Measurements from ENCODE around the gene SH3BP4. TPM values are rescaled to one million over a fixed set of nuclear protein-coding genes. Genes with fewer than 3 reads are reported as not detected.

SH3BP4 gene
- polyA plus RNA-seq, 6 donors from 2014 or later = 0.85 to 2.6 (median 2.2) TPM

DNA sequence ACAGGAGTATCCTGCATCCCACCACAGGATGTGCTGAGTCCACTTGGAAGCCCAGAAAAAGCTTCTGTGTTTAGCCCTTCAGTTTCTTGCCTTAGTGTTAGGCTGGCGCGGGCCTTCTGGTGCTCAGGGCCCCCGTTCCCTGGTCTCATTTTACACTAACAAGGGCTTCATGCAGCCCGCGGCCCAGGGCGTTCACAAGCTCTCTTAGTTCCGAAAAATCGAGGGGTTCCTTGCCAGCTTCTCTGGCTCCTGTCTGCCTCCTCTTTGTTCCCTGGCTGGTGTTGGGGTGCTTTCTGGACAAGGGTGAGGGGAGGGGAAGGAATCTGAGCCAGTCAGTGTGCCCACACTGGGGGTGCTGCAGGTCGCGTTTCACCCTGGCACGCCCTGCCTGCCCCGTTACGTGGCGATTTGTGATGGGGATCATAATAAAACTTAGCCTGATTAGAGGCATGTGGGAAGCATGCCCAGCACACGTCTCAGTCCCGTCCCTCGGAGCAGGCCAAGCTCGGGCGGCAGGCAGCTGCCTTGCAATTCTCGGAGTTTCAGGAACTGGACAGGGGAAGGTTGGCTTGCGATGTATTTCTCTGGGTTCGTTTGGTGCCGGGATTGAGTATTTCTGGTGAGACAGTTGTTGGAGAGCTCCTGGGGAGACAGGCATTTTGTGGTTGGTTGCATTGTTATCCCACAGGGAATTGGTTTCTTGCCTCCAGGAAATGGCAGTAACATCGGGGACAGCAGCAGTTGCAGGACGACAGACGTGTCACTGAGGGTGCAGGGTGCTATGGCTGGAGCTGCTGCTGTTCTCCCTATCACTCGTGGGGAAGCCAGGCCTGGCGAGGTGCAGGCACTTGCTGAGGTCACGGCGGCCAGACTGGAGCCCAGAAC is 22.9 kb downstream of the SH3BP4 start:
- DNase-seq (no peak), ATAC-seq (ENCODE audit: low read depth in 2 of 2) (no peak)
- Mint-ChIP-seq H3K27ac (no peak overlapping the region), H3K36me3 (peaks cover 0 to 3% of the 10 kb centered on the region in 2 donors), H3K4me3 (no peak overlapping the region), H3K4me1 (peaks cover 6 to 22% (median 6%) of the 10 kb centered on the region in 3 donors), H3K27me3 (peaks cover 4 to 14% (median 10%) of the 10 kb centered on the region in 3 donors), H3K9me3 (peaks cover 0 to 6% (median 2%) of the 10 kb centered on the region in 7 donors)

DNA sequence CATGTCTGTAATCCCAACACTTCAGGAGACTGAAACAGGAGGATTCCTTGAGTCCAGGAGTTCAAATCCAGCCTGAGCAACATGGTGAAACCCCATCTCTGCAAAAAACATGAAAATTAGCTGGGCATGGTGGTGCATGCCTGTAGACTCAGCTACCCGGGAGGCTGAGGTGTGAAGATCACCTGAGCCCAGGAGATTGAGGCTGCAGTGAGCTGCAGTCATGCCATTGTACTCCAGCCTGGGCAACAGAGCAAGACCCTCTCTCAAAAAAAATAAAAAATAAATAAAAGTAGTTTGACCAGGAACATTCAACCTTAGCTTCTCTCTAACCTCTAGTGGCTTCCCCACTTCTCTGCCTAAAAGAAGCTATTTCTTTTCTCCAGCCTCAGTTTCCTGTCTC is 23.8 kb downstream of the SH3BP4 start:
- ATAC-seq (ENCODE audit: low read depth in 2 of 2) (no peak), DNase-seq (no peak)
- no peak overlapping the region for H3K4me3 Mint-ChIP-seq
- H3K27ac Mint-ChIP-seq = no peak overlapping the region
- peaks cover 0 to 14% (median 5%) of the 10 kb centered on the region in 3 donors for H3K27me3 Mint-ChIP-seq
- peaks cover 4 to 24% (median 5%) of the 10 kb centered on the region in 3 donors for H3K4me1 Mint-ChIP-seq
- no peaks in the 10 kb centered on the region for H3K36me3 Mint-ChIP-seq
- H3K9me3 Mint-ChIP-seq = peaks cover 0 to 11% (median 5%) of the 10 kb centered on the region in 7 donors

DNA sequence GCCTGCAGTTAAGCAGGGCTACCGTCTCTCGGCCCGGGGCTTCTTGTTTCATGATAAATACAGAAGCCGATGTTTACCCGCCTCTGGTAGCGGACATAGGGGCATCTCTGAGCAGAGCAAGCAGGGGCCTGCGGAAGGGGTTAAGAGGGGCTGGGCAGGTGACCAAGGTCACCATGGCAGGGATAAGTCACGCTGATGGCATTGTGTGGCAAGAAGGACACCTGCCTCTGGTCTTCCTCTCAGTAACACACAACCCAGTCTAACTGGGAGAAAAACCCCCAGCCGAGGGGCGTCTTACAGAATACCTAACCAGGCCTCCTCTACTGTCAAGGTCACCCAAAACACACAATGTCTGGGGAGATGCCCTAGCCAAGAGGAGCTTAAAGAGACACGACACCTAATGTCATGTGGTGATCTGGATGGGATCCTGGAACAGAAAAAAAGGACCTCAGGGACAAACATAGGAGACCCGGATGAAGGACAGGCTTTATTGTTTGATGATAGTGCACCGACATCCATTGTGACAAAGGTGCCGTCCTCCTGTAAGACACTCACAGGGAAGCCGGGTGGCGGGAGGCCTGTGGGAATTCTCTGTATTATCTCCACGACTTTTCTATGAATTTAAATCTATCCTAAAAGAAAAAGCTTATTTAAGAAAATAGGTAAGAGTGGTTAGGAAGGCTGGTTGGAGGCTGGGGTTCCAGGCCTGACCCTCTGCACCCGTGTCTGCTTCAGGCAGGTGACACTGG is 24.8 kb downstream of the SH3BP4 start:
- H3K9me3 Mint-ChIP-seq = peaks cover 0 to 11% (median 5%) of the 10 kb centered on the region in 7 donors
- ATAC-seq (ENCODE audit: low read depth in 2 of 2) (no peak), DNase-seq (no peak)
- no peaks in the 10 kb centered on the region for H3K36me3 Mint-ChIP-seq
- H3K27ac Mint-ChIP-seq = peak overlapping the region in 1 of 6 donors; percentile 69
- H3K4me1 Mint-ChIP-seq = peaks cover 12 to 34% (median 13%) of the 10 kb centered on the region in 3 donors
- peaks cover 0 to 21% (median 10%) of the 10 kb centered on the region in 3 donors for H3K27me3 Mint-ChIP-seq
- H3K4me3 Mint-ChIP-seq = no peak overlapping the region

DNA sequence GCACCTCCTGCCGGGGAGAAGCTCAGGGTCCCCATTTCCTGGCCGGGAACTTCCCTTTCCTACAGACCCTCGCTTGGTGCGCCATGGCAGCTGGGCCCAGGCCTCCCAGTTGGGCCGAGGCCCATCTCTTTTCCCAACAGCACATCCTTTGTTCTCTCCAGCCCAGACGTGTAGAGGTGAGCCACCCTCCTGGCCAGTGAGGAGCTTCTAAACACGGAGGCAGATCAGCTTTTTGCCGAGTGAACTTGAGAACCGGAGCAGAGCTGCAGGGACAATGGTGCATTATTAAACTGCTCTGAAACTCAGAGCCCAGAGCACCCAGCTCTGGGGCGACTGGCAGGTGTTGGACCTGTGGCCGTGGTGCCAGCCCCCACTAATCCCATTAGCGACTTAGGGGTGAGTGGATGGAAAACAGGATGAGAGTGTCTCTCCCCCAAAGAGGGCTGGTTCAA is 25.4 kb downstream of the SH3BP4 start:
- Mint-ChIP-seq H3K27ac (no peak overlapping the region), H3K4me3 (no peak overlapping the region), H3K36me3 (no peaks in the 10 kb centered on the region), H3K27me3 (peaks cover 0 to 24% (median 13%) of the 10 kb centered on the region in 3 donors), H3K4me1 (peaks cover 12 to 39% (median 13%) of the 10 kb centered on the region in 3 donors), H3K9me3 (peaks cover 0 to 11% (median 5%) of the 10 kb centered on the region in 7 donors)
- DNase-seq = no peak
- no peak for ATAC-seq (ENCODE audit: low read depth in 2 of 2)

DNA sequence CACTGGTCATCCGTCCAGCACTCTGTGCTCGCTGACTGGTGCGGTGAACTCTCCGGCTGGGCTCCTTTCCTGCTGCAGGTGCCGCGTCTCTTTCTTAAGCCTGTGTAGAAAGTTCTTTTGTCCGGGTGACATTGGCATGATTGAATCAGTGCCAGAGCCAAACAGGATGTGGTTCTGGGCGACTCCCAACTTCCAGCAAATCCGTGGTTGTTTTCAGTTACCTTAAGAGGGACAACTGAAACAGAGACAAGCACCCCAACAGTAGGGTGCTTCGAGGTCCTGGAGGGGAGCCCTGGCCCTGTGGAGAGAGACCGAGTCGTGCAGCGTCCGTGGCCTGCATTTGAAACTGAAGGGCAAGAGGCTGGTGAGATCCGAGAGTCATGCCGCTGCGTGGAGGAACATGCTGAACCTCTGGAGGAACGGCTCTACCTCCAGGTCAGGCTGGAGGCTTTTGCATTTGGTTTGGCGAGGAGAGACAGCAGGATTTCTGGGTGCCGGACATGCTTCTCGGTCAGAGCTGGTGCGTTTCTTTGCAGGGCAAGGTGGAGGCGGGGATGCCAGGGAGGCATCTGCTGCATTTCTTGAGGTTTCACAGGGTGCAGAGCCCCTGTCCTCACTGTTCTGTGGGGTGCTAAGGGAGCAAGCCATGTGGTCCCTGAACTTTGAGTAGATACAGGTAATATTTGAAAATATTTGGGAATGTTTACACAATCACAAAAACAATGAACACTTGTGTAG is 26.8 kb downstream of the SH3BP4 start:
- DNase-seq (no peak), ATAC-seq (ENCODE audit: low read depth in 2 of 2) (no peak)
- H3K36me3 Mint-ChIP-seq = no peaks in the 10 kb centered on the region
- peak overlapping the region in 1 of 6 donors; percentile 85 for H3K27ac Mint-ChIP-seq
- H3K4me1 Mint-ChIP-seq = peaks cover 16 to 53% (median 19%) of the 10 kb centered on the region in 3 donors
- peak overlapping the region in 1 of 8 donors; percentile 57 for H3K4me3 Mint-ChIP-seq
- H3K9me3 Mint-ChIP-seq = peaks cover 0 to 11% (median 5%) of the 10 kb centered on the region in 7 donors
- H3K27me3 Mint-ChIP-seq = peaks cover 0 to 18% (median 15%) of the 10 kb centered on the region in 3 donors

DNA sequence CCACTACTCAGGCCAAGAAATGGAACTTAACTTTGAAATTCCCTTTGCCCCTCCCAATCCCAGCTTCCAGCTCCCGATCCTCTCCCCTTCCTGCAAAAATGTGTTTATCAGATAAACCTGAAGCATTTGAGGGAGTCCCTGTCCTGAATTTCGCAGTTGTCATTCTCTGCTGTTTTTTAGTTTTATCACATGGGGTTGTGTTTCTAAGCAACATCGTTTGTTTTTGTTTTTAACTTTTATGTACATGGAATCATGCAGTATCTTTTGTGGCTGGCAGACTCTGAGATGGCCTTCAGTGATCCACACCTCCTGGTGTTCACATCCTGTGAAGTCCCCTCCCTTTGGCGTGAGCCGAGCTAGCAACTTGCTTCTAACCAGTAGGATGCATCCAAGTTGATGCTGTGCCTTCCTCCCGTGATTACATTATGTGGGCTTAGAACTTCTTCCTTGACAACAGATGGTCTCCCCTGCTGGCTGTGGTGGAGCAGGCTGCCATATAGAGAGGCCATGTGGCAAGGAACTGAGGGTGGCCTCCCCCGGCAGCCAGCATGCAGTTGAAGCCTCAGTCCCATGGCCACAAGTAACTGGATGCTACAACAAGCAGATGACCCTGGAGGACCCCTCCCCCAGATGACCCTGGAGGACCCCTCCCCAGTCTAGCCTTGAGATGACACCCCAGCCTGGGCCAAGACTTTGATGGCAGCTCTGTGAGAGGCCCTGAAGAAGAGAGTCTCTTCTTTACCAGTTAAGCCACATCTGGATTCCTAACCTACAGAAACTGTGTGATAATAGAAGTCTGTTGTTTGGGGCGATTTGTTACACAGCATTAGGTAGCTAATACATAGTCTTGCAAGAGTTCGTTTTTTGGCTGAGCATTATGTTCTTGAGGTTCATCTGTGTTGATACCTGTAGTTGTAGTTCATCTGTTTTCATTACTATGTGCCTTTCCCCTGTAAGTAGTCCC is 27.7 kb downstream of the SH3BP4 start:
- DNase-seq = no peak
- Mint-ChIP-seq H3K4me3 (no peak overlapping the region), H3K4me1 (peaks cover 16 to 54% (median 19%) of the 10 kb centered on the region in 3 donors), H3K27ac (peak overlapping the region in 2 of 6 donors; percentile 70 to 85), H3K27me3 (peaks cover 0 to 18% (median 15%) of the 10 kb centered on the region in 3 donors), H3K36me3 (no peaks in the 10 kb centered on the region), H3K9me3 (peaks cover 0 to 11% (median 5%) of the 10 kb centered on the region in 7 donors)
- no peak for ATAC-seq (ENCODE audit: low read depth in 2 of 2)

DNA sequence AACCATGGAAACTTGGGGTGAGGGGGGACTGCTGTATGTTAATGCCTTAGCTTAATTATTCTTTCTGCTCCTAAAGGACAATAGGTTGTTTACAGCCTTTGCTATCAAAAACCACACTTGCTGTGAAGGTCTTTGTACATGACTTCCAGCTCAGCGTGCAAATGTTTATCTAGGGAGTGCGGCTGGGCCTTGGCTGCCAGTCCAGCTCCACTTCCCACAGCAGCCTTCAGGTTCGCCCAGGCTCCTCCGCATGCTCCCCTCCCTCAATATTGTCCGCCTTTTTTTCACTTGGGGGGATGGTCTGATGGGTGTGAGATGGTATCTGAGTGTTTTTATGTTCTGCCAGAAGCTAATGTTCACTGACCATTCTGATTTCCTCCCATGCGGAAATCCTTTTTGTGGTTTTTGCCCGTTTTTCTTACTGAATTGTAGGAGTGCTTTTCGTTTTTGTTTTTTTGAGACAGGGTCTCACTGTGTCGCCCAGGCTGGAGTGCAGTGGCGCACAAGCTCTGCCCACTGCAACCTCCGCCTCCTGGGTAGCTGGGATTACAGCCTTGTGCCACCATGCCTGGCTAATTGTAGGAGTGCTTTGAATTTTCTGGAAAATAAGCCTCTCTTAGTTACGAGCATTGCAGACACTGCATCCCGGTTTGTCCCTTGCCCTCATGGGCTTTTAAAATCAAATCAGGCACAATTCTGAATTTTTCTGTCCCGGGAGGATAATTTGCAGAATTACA is 28.8 kb downstream of the SH3BP4 start:
- peaks cover 0 to 11% (median 5%) of the 10 kb centered on the region in 7 donors for H3K9me3 Mint-ChIP-seq
- H3K27ac Mint-ChIP-seq = no peak overlapping the region
- H3K4me3 Mint-ChIP-seq = peak overlapping the region in 1 of 8 donors; percentile 41
- peaks cover 0 to 18% (median 15%) of the 10 kb centered on the region in 3 donors for H3K27me3 Mint-ChIP-seq
- peaks cover 16 to 48% (median 19%) of the 10 kb centered on the region in 3 donors for H3K4me1 Mint-ChIP-seq
- no peak for DNase-seq
- no peak for ATAC-seq (ENCODE audit: low read depth in 2 of 2)
- no peaks in the 10 kb centered on the region for H3K36me3 Mint-ChIP-seq

DNA sequence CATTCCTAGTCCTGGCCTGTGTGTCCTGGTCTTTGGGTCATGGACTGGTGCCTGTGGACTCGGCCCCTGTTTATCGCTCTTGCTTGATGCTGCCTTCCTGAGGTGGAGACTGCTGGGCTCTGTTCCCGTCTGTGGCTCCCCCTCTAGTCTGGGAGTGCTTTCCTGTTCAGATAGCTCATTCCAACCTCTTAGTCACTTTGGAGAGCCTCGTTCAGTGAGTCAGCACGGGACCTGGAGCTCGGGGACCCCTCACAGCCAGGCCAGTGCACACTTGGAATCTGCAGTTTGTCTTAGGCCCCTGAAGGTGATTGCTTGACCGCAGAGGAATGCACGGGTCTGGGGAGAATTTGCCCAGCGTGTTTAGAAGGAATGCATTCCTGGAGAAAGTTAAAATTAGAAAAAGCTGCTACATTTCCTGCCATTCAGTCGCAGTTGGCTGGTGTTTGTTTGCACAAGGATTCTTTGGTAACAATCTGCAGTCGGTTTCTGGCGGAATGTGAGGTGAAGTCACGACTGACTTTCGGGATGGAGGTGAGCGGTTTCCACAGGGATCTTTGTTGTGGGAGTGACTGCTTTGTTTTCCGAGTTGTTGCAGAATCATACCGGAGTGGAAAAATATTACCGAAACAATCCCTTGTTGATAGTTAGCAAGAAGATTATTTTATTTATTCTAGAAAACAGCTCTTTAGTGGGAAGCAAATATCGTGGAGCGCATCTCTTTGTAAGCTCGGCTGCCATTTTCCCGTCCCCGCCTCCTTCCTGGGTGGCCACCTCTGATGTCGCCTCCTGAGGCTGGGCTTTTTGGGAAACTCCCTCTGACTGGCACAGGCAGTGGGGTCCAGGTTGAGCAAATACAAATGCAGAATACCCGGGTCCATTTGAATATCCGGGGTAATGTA is 29.6 kb downstream of the SH3BP4 start:
- Mint-ChIP-seq H3K27me3 (peaks cover 0 to 18% (median 15%) of the 10 kb centered on the region in 3 donors), H3K4me3 (no peak overlapping the region), H3K36me3 (no peaks in the 10 kb centered on the region), H3K9me3 (peaks cover 0 to 11% (median 5%) of the 10 kb centered on the region in 7 donors), H3K27ac (no peak overlapping the region), H3K4me1 (peaks cover 16 to 48% (median 19%) of the 10 kb centered on the region in 3 donors)
- ATAC-seq (ENCODE audit: low read depth in 2 of 2) = no peak
- no peak for DNase-seq

DNA sequence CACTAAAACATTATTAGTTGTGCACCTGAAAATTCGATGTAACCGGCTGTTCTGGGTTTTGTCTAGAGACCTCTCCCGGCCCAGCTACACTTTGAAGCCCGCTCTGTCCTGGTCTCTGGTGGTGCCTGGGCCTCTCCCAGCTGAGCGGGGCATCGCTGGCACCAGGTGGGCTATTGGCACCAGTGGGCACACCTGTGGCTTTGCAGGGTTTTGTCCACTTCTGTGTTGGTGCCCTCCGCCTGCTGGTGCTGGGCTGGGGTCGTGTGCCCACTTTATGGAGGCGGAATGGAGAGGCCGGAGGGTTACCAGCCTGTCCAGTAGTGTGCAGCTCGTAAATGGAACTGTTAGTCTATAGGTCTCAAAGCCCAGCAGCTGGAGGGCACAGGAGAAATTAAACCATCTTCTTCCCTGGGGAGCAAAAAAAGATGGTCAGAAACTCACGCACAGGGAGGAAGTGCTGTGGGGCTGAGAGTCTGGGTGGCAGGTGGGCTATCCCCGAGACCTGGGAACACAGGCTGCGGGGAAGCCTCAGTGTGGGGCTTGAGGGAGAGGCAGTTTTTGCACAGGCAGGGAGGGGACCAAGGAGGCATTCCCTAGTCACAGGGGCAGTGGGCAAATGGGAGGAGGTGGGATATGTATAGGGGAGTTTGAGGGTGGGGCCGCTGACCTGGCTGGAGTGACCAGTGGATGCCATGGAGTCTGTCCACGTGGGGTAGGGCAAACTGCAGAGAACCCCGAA is 30.4 kb downstream of the SH3BP4 start:
- H3K4me3 Mint-ChIP-seq = peak overlapping the region in 1 of 8 donors; percentile 73
- peaks cover 16 to 48% (median 19%) of the 10 kb centered on the region in 3 donors for H3K4me1 Mint-ChIP-seq
- H3K9me3 Mint-ChIP-seq = peaks cover 0 to 11% (median 5%) of the 10 kb centered on the region in 7 donors
- H3K27me3 Mint-ChIP-seq = peaks cover 0 to 18% (median 15%) of the 10 kb centered on the region in 3 donors
- no peaks in the 10 kb centered on the region for H3K36me3 Mint-ChIP-seq
- ATAC-seq (ENCODE audit: low read depth in 2 of 2) (no peak), DNase-seq (no peak)
- peak overlapping the region in 1 of 6 donors; percentile 46 for H3K27ac Mint-ChIP-seq

DNA sequence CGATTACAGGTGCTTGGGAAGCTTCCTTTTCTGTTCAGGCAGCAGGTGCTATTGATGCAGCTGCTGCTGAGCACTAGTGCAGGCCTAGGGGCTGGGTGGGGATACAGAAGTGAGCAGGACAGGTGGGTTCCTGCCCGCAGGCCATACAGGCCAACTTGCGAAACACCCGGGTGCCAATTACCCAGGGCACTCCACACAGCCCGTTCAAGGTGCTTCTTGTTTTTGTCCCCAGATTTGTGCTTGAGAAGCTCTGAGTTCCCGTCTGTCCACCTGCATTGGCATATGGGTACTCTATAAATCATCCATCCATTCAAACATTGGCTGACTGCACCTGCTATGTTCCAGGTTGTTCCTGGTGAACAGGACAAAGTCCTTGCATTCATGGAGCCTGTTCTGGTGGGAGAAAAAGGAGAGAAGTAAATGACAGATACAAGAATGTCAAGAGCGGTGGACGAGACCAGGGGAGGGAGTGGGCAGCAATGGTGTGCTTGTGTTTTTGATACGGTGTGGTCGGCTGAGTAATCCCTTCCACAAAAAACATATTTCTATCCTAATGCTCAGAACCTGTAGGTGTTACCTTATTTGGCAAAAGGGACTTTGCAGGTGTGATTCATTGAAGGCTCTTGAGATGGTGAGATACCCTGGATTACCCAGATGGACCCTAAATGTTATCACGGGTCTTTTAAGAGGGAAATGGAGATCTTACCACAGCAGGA is 31.4 kb downstream of the SH3BP4 start:
- H3K27me3 Mint-ChIP-seq = peaks cover 0 to 18% (median 15%) of the 10 kb centered on the region in 3 donors
- no peak overlapping the region for H3K27ac Mint-ChIP-seq
- H3K36me3 Mint-ChIP-seq = no peaks in the 10 kb centered on the region
- peaks cover 16 to 48% (median 19%) of the 10 kb centered on the region in 3 donors for H3K4me1 Mint-ChIP-seq
- no peak overlapping the region for H3K4me3 Mint-ChIP-seq
- H3K9me3 Mint-ChIP-seq = peaks cover 0 to 11% (median 6%) of the 10 kb centered on the region in 7 donors
- ATAC-seq (ENCODE audit: low read depth in 2 of 2) (no peak), DNase-seq (no peak)

All from naive B cell (primary cell).